VCaP (cell line): ENCODE results near the gene MSMP.

Source experiments
- H3K27ac ChIP-seq: fragments of 450-650 bp; 2 replicates; pipeline ENCODE4 v1.5.1; 2017
- TF ChIP-seq, protein P1 (sequence below): fragments of 450-650 bp; conservative IDR thresholded peaks from 2 replicates; pipeline ENCODE4 v1.5.1; 2017; ENCODE audit warnings: mild to moderate bottlenecking, moderate library complexity

MSMP gene, protein sequence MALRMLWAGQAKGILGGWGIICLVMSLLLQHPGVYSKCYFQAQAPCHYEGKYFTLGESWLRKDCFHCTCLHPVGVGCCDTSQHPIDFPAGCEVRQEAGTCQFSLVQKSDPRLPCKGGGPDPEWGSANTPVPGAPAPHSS

DNA sequence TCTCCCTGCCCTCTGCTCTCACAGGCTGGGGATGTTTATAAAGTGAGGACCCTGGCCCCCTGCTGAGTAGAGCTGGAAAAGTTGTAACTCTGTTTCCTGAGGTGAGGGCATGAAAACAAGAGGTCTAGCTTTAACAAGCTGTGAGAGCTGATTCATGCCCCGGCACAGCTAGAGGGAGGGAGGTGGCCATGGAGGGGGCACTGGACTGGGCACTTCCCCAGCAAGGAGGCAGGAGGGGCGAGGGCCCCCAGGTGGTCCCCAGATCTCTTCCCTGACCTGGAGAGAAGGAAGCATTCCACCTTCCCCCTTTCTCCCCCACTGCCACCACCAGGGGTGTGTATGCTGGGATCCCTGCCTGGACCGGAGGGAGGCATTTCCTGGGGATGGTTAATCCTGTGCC lies at the start of gene MSMP:
MSMP (minus strand) TSS at position 13 of the 400 bp plus-strand sequence. CDS start 147 bp downstream, outside the sequence.
- TF ChIP-seq, protein P1, sequence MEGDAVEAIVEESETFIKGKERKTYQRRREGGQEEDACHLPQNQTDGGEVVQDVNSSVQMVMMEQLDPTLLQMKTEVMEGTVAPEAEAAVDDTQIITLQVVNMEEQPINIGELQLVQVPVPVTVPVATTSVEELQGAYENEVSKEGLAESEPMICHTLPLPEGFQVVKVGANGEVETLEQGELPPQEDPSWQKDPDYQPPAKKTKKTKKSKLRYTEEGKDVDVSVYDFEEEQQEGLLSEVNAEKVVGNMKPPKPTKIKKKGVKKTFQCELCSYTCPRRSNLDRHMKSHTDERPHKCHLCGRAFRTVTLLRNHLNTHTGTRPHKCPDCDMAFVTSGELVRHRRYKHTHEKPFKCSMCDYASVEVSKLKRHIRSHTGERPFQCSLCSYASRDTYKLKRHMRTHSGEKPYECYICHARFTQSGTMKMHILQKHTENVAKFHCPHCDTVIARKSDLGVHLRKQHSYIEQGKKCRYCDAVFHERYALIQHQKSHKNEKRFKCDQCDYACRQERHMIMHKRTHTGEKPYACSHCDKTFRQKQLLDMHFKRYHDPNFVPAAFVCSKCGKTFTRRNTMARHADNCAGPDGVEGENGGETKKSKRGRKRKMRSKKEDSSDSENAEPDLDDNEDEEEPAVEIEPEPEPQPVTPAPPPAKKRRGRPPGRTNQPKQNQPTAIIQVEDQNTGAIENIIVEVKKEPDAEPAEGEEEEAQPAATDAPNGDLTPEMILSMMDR, result no peak
- H3K27ac ChIP-seq, result no peak within 1 kb of the TSS

DNA sequence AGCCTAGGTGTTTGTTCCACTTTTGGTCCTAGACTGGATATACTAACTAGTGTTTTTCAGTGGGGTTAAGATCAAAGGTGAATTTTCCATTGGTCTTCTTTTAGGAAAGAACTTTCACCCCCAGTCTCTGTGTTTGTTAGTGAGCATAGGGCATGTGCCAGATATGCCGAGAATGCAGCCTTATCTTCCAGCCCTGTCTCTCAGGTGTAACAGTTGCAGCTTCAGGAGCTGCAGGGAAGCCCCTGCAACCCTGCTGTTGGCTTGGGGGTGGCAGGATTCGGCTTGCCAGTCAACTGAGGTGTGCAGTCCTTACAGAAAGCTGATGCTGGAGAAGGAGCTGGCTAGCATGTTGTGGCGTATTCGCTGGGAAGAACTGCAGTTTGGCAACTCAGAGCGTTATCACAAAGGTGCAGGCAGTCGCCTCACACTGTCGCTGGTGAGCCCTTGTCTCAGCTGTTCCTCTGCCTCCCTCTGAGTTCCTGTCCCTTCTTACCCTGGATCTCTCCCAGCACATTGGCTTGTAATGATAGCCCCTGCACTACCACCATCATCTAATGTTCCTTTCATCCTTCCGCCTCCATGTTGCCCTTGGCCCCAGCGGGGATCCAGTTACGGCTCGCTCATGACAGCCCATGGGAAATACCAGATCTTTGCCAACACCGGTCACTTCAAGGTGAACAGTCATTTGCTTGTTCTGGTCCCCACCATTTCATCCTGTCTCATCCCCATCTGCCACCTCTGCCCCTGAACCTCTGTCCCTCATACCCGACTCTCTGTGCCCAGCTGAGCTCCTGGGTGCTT lies 47.5 kb upstream of the MSMP start:
- H3K27ac ChIP-seq, result no peak overlapping the region

DNA sequence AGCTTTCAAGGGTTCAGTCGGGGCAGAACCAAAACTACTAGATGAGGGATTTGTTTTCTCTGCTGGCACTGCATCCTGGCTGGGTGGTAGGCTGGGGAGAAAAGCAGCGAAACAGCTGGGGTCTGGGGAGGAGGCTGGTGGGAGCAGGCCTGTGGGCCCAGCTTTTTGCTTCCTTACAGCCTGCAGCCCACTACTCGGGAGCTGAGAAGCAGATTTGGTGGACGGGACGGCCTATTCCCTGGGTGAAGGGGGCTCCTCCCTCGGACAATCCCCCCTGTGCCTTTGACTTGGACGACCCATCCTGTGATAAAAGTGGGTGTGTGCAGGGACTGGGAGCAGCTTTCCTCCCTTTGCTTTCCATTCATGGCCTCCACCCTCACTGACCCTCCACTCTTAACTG lies 46.5 kb upstream of the MSMP start:
- no peak overlapping the region for H3K27ac ChIP-seq
- TF ChIP-seq, protein P1, result no peak

More for the DNA sequence above, 47.5 kb upstream of the MSMP start:
- TF ChIP-seq, protein P1, result no peak

DNA sequence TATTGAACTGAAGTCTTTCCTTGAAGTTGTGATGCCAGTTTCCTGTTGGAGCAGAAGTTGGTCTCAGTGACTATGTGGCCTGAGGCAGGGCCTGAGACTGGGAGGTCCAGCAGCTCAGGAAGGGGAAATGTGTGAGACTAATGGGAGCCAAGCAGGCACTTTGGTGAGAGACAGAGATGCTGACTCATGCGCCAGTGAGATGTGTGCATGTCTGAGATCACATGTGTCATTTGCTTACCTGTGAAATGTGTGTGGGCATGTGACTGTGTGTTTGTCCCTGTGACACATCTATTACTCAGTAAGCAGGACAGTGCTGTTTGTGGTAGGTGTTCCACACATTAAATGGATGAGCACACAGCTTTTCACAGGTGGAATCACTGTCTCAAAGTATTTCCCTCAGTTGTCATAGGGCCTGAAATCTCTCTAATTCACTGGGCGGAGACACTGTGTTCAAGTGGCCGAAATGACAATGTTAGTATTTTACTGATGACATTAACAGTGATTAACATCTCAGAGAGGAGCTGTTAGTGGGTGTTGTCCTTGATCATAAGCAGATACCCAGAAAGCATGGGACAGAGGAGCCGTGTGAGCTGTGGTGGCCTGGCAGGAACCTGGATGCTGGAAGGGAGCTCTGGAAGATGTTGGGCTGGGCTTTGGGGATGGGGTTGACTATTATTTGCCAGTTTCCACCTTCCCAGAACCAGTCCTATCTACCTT lies 44.7 kb upstream of the MSMP start:
- H3K27ac ChIP-seq, result no peak overlapping the region
- TF ChIP-seq, protein P1, result no peak

DNA sequence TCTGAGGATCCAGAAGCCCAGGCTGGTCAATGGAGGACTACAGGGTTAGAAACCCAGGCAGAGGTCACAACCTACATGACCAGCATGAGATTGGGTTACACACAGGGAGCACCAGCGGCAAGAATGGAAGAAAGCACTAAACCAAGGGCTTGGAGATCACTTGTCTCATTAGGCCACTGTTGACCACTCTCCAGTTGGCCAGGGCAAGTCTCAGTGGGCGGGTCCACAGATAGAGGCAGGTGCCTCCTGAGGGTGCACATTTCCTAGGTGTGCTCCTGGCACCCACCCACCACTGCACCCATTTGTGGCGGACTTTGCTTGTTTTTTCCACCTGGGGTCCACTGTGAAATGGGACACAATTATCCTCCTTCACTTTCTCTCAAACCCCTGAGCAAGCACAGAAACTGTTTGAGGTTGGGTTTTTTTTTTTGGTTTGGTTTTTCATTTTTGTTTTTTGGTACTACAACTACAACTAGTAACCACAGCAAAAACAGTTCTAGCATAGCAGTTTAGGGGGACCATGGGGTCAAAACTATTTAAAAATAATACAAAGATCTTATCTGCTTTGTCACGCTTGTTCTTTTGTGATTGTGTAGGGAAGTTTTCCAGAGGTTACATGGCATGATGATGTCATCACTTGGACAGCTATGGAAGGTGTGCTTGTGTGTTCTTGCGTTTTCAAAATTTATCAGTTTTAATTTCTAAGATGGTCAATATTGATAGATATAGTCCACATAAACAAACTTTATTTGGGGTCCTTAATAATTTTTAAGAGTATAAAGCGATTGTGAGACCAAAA lies 43.4 kb upstream of the MSMP start:
- H3K27ac ChIP-seq, result no peak overlapping the region
- TF ChIP-seq, protein P1, result no peak

DNA sequence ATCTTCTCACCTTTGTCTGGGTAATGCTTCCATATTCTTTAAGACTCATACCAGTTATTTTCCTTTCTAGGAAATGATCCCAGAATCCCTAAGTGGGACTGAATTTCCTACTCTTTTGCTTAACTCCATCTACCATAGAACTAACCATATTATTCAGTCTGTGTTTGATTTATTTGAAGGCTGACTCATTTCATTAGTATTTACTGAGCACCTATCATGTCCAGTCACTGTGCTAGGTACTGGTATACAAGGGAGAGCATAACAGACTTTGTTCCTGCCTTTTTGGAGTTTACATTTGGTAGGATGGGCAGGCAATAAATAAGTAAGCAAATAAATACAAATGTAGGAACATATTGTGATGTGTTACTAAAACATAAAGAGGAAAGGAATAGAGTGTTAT lies 41.6 kb upstream of the MSMP start:
- H3K27ac ChIP-seq, result no peak overlapping the region
- TF ChIP-seq, protein P1, result no peak
